ENCODE results near the gene FBF1. TPM values are rescaled to one million over a fixed set of nuclear protein-coding genes. Genes with fewer than 3 reads are reported as not detected.
"Not testable (repeated sequence)": the region's sequence is repeated elsewhere in the genome, so short reads cannot be mapped to it uniquely, and the experiment has no call there.

The FBF1 gene
- polyA plus RNA-seq, 3 donors, result 9.7 to 13.3 (median 13.1) TPM

GRCh38 chr17:75875182-75875939 lies 65.5 kb downstream of the FBF1 start:
- DNase-seq, result no peak

- no peak for DNase-seq
Observed at GRCh38 chr17:75874323-75875181, 66.3 kb downstream of the FBF1 start.

- DNase-seq, result no peak
Observed at GRCh38 chr17:75873587-75874322, 67.1 kb downstream of the FBF1 start.

- no peak for DNase-seq
Observed at GRCh38 chr17:75872434-75873351, 68.1 kb downstream of the FBF1 start.

DNA sequence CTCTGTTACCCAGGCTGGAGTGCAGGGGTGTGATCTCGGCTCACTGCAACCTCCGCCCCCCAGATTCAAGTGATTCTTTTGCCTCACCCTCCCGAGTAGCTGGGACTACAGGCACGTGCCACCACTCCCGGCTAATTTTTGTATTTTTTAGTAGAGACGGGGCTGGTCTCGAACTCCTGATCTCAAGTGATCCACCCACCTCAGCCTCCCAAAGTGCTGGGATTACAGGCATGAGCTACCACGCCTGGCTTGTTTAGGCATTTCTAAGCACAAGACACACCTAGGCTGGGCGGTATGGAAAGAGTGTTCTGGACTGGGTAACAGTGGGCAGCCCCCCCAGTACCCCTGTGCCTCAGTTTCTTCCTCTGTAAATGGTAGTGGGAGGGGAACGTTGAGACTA lies 70.6 kb downstream of the FBF1 start:
- not testable (repeated sequence) for DNase-seq

GRCh38 chr17:75869282-75870141 lies 71.3 kb downstream of the FBF1 start:
- DNase-seq, result no peak

DNA sequence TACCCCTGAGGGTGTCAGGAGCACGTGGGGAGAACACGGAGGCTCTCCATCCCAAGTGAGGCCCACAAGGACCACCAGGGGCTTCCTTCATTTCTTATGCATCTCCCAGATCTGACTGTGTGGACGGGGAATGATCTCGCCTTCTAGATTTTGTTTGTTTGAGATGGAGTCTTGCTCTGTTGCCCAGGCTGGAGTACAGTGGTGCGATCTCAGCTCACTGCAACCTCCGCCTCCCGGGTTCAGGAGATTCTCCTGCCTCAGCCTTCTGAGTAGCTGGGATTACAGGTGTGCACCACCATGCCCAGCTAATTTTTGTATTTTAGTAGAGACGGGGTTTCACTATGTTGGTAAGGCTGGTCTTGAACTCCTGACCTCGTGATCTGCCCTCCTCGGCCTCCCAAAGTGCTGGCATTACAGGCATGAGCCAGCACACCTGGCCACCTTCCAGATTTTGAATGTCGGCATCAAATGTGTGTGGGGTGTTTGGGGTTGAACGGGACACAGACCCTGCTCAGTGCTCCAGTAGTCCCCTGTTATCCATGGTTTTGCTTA lies 72.0 kb downstream of the FBF1 start:
- not testable (repeated sequence) for DNase-seq

DNA sequence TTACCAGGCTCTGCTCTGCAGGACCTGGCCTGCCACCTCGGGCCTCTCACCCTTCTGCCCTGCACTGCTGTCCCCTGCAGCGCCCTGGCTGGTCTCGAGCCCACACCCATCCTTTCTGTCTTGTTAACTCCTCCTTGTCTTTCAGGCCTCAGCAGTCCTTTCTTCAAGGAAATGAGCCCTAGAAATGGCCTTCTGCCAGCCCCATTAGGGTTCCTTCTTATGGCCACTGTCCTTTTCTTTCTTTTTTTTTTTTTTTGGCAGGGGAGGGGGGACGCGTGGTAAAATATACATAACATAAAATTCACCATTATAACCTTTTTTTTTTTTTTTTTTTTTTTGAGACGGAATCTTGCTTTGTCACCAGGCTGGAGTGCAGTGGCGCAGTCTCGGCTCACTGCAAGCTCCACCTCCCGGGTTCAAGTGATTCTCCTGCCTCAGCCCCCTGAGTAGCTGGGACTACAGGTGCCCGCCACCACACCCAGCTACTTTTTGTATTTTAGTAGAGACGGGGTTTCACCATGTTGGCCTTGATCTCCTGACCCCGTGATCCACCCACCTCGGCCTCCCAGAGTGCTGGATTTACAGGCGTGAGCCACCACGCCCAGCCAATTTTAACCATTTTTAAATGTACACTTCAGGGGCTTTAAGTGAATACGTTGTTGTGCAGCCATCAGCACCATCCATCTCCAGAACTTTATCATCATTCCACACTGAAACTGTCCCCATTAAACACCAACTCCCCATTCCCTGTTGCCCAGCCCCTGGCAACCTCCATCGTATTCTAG lies 75.2 kb downstream of the FBF1 start:
- not testable (repeated sequence) for DNase-seq

DNA sequence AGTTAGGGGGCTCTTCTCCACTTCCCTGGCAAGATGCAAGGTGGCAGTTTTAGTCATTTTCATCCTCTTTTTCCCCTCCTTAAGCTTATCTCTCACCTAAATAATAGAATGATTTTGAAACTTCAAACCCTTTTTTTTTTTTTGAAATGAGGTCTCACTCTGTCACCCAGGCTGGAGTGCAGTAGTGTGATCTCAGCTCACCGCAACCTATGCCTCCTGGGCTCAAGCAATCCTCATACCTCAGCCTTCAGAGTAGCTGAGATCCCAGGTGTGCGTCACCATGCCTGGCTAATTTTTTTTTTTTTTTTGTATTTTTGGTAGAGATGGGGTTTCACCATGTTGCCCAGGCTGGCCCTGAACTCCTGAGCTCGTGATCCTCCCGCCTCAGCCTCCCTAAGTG lies 76.0 kb downstream of the FBF1 start:
- not testable (repeated sequence) for DNase-seq

- DNase-seq, result peak; percentile 86
Observed at GRCh38 chr17:75864448-75864871, 76.4 kb downstream of the FBF1 start.

- no peak for DNase-seq
Observed at GRCh38 chr17:75861927-75862317, 78.9 kb downstream of the FBF1 start.

Other genes with a start within 250 kb of the FBF1 start
- gene ITGB4, start 219.6 kb downstream of the FBF1 start, polyA plus RNA-seq (ENCODE audit: insufficient read length in 3 of 3), result 10 to 100 TPM; 12.5 to 17.1 (median 16.2) TPM
- gene GALK1, start 175.8 kb downstream of the FBF1 start, polyA plus RNA-seq (ENCODE audit: insufficient read length in 3 of 3), result 10 to 100 TPM; 33.7 to 40.4 (median 38.3) TPM
- 10 to 100 TPM; 42.3 to 55.1 (median 46.7) TPM for gene UNK, start 156.2 kb downstream of the FBF1 start, polyA plus RNA-seq (ENCODE audit: insufficient read length in 3 of 3)
- gene UNC13D, start 96.6 kb downstream of the FBF1 start, polyA plus RNA-seq (ENCODE audit: insufficient read length in 3 of 3), result 1 to 10 TPM; 4.8 to 6.6 (median 6.3) TPM
- gene WBP2, start 85.7 kb downstream of the FBF1 start, polyA plus RNA-seq (ENCODE audit: insufficient read length in 3 of 3), result 10 to 100 TPM; 82.9 to 89.7 (median 88.1) TPM
- gene TRIM47, start 62.5 kb downstream of the FBF1 start, polyA plus RNA-seq (ENCODE audit: insufficient read length in 3 of 3), result 1 to 10 TPM; 7.5 to 9.5 (median 7.8) TPM
- 10 to 100 TPM; 14.6 to 16.7 (median 16.3) TPM for gene TRIM65, start 44.1 kb downstream of the FBF1 start, polyA plus RNA-seq (ENCODE audit: insufficient read length in 3 of 3)
- 100 to 1,000 TPM in 1 of 3 donors, 10 to 100 TPM in 2; 91.2 to 114 (median 97.4) TPM for gene MRPL38, start 36.2 kb downstream of the FBF1 start, polyA plus RNA-seq (ENCODE audit: insufficient read length in 3 of 3)
- gene ACOX1, start 38.1 kb upstream of the FBF1 start, polyA plus RNA-seq (ENCODE audit: insufficient read length in 3 of 3), result 10 to 100 TPM; 30.1 to 42.2 (median 35.1) TPM
- gene TEN1, start 38.2 kb upstream of the FBF1 start, polyA plus RNA-seq (ENCODE audit: insufficient read length in 3 of 3), result 10 to 100 TPM; 23.5 to 27.0 (median 25.5) TPM
- 10 to 100 TPM; 17.4 to 23.0 (median 21.9) TPM for gene CDK3, start 59.8 kb upstream of the FBF1 start, polyA plus RNA-seq (ENCODE audit: insufficient read length in 3 of 3)
- 10 to 100 TPM; 24.4 to 25.9 (median 25.4) TPM for gene EVPL, start 86.3 kb upstream of the FBF1 start, polyA plus RNA-seq (ENCODE audit: insufficient read length in 3 of 3)
- gene SRP68, start 131.5 kb upstream of the FBF1 start, polyA plus RNA-seq (ENCODE audit: insufficient read length in 3 of 3), result 100 to 1,000 TPM in 2 of 3 donors, 10 to 100 TPM in 1; 97.6 to 109 (median 106) TPM
- gene GALR2, start 133.7 kb upstream of the FBF1 start, polyA plus RNA-seq (ENCODE audit: insufficient read length in 3 of 3), result under 1 TPM; 0.24 to 0.87 (median 0.33) TPM
- gene ZACN, start 138.1 kb upstream of the FBF1 start, polyA plus RNA-seq (ENCODE audit: insufficient read length in 3 of 3), result 10 to 100 TPM; 13.4 to 30.9 (median 27.1) TPM
- 100 to 1,000 TPM; 141 to 194 (median 166) TPM for gene EXOC7, start 162.7 kb upstream of the FBF1 start, polyA plus RNA-seq (ENCODE audit: insufficient read length in 3 of 3)
- gene FOXJ1, start 200.2 kb upstream of the FBF1 start, polyA plus RNA-seq (ENCODE audit: insufficient read length in 3 of 3), result 10 to 100 TPM; 28.2 to 31.7 (median 31.5) TPM

Measured in renal pelvis (tissue), 4 donors.